Stimulated activated CD8-positive, alpha-beta memory T cell treated with anti-CD3 and anti-CD28 coated beads, Interleukin-15, amount 100 ng/mL, for 48 hours (primary cell): ENCODE results near the gene NFS1.

Source experiments
- DNase-seq, 2 donors: peaks; one replicate each; pipeline ENCODE4 v3.0.0-alpha.2; 2020; ENCODE audit warnings: low read depth in 2 of 2

Gene NFS1

DNA sequence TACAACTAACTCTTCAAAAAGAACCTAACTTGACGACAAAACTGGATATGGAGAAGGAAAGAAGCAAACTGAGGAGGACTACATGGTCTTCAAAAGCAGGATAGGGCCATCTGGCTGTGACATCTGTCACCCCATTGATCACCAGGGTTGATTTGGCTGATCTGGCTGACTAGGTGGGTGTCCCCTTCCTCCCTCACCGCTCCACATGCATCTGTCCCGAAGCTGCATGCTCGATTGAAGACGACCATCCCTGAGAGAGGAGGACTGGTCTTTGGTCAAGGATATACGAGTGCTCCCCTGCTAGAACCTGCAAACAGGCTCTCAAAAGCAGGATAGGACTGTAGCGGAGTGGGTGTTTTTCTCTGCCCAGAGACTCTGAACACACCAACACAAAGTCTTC lies 56.1 kb downstream of the NFS1 start:
- no peak for DNase-seq

DNA sequence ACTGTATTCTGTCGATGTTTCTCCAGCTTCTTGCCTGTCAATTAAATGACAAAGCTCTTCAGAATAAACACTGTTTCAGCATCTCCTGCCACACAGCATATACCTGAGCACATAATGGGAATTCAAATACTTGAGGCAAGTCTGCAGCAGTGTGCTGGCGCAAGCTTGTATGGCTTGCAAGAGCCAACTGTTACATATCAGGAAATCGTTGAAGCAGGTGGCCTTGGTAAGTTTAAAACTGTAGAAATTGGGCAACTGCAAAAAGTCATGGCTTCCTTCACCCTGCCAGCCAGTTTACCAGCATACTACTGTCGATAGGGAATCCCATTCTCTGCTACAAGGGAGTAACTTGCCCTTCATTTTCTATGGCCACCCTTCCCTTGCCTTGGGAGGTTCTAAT lies 57.4 kb downstream of the NFS1 start:
- DNase-seq: no peak

DNA sequence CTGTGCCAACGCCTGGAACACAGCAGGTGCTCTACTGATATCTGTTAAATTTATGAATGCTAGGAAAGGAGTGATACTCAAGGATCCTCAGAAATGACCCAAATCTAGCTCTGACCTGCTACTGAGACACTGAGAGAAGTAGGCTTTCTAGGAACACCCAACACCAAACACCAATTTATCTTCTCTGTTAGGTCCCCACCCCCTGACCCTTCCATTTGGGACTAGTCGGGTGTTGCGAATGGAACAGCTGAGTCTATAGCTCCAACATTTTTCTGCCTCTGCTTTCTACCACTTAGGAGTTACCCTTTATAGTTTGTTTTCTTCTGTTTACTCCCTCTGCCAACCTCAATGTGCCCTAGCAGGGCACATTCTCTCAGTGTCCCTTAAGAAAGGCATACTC lies 58.4 kb downstream of the NFS1 start:
- no peak for DNase-seq

DNA sequence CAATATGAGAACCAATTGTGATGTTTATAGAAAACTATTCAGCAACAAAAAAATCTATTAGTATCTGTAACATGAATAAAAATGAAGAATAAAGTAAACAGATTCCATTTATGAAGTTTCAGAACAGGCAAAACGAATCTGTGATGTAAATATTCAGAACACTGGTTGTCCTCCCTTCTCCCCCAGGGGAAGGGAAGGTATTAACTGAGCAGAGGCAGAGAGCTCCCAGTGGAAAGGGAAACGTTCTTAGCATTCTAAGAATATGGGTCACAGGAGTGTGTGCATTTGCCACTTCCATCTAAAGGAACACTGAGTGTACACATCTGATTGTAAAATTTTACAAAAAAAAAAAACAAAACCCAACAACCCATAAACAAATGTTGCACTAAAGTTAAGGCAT lies 60.4 kb downstream of the NFS1 start:
- DNase-seq: no peak

DNA sequence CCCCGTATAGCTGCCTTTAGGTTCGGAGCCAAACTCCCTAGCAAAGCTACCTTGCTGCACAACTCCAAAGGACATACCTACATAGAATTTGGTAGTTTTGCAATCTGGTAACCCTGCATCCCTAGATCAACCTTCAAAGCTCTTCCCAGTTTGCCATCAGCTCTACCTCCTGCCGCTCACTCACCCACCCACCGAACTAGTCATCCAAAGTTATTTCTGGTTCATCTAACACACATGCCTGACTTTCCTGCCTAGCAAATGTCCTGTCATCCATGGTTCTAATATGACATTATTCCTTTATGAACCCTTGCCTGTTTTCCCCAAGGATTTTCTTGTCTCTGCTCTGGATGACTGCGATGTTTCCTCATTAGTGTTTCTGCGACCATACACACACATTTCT lies 61.9 kb downstream of the NFS1 start:
- DNase-seq: no peak

DNA sequence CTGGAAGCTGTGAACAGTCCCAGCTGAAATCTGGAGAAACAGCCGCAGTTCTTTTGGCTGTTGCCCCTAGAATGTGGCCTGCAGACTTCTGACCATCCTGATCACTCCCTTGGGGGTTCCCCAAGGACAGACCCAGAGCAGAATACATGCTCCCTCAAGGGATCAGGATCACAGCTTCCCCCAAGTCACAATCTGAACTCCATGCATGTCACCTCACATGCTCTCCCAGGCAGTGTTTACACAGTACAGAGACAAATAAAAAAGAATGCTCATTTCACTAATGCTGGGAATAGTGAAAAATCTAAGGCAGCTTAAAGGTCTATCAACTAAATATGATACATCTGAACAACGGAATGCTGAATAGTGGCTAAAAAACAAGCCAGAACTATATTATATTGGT lies 63.1 kb downstream of the NFS1 start:
- DNase-seq: no peak

DNA sequence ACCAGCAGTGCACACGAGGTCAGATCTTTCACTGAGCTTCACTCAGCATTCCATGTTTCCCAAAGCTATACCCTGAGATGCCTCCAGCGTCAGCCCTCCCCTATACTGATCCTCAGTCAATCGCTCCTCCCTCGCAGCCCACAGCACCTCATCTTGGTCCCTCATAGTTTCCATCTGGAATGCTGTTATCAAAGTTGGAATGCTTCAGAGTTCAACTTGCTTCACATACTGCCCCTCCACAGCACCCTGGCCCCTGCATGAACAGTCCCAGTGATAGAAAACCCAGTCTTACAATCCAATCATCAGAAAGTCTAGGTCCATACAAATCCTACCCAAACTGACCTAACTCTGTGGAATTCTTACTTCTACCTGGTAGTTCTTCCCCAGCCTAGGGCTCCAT lies 63.5 kb downstream of the NFS1 start:
- DNase-seq: no peak

DNA sequence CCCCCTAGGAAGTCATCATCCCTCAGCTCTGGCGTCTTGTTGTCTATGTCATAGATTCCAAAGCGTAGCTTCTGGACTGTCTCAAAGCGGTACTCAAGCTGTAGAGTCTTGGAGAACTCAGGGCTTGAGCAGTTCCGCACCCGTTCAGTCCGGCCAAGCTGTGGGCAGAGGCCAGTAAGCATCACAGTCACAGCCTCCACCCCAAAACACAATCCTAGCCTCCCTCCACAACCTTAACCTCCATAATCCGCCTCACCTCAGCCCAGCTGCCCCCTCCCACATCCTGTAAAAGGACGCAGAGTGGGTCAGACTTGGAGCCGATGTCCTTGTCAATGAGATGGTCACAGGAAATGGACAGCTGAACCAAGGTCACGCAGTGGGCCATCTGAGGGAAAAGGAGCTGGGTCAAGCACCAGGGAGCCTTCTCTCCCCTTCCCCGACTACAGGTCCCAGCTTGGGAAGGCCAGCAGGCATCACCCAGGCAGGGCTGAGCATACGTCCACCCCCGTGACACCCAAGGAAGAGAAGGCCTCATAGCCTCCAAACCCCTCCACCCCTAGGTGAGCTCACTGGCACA lies 66.5 kb downstream of the NFS1 start:
- DNase-seq: no peak

DNA sequence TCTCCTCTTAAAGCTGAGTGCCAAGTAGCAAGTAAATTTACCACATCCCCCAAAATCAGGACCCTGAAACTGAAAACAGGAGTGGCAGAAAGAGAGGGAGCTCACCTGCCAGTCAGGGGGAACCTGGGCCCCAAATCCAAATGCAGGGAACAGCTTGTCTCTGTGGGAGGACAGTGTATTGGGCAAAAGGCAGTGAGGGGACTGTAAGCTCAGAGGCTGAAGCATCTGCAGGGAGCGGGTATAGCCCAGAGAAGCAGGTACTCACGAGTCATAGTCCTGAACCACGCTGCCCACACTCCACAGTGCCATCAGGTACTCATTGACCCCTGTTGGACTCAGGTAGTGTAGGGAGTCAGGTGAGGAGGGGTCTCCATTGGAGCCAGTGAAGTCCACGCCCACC lies 68.5 kb downstream of the NFS1 start:
- no peak for DNase-seq

DNA sequence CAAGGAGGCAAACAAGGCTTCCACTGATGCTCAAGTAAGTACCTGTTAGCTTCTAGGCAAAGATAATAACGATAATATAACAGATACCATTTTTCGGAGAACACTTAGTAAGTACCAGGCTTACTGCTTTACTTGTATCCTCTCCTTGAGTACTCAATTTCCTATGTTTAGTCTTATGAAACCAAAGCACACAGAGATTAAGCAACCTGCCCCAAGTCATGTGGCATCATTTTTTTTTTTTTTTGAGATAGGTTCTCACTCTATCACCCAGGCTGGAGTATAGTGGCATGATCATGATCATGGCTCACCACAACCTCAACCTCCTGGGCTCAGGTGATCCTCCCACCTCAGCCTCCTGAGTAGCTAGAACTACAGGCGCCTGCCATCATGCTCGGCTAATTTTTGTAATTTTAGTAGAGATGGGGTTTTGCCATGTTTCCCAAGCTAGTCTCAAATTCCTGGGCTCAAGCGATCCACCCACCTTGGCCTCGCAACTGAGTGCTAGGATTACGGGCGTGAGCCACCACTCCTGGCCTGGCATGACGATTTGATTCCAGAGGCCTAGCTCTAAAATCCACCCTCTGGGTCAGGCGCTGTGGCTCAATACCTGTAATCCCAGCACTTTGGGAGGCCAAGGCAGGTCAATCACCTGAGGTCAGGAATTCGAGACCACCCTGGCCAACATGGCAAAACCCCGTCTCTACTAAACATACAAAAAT lies 69.6 kb downstream of the NFS1 start:
- DNase-seq: no peak

DNA sequence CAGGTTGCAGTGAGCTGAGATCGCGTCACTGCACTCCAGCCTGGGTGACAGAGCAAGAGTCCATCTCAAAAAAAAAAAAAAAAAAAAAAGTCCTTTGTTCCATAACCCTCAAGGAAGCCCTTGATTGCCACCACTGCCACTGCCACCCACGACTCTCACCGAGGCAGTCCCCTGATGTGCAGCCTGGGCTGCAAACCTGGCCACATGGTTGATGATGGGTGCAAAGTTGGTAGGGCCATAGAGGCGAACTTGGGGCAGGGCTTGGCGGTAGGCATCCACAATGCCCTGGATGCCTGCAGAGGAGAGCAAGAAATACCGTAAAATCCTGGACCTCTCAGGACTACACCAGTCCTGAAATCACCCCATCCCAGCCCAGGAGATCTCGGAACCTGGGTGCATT lies 72.0 kb downstream of the NFS1 start:
- DNase-seq: no peak

DNA sequence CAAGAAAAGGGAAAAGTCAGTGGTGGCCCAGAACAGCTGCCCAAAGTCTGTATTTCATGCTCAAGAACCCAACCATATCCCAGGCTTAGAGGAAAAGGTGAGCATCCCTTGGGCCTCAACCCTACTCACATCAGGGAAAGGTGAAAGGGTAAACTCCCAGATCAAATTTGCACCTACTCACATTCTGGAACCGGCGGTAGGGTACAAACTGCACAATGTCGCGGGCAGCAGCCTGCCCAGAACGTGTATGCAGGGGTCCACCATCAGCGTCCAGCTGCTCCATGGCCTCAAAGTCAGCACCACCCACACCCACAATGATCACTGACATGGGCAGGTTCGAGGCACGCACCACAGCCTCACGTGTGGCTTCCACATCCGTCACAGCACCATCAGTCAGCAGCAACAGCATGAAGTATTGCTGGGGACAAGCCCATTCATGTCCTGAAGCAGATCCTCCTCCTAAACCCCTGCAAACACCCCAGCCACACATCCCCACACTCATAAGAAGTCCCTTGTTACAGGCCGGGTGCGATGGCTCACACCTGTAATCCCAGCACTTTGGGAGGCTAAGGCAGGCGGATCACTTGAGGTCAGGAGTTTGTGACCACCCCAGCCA lies 72.7 kb downstream of the NFS1 start:
- no peak for DNase-seq

DNA sequence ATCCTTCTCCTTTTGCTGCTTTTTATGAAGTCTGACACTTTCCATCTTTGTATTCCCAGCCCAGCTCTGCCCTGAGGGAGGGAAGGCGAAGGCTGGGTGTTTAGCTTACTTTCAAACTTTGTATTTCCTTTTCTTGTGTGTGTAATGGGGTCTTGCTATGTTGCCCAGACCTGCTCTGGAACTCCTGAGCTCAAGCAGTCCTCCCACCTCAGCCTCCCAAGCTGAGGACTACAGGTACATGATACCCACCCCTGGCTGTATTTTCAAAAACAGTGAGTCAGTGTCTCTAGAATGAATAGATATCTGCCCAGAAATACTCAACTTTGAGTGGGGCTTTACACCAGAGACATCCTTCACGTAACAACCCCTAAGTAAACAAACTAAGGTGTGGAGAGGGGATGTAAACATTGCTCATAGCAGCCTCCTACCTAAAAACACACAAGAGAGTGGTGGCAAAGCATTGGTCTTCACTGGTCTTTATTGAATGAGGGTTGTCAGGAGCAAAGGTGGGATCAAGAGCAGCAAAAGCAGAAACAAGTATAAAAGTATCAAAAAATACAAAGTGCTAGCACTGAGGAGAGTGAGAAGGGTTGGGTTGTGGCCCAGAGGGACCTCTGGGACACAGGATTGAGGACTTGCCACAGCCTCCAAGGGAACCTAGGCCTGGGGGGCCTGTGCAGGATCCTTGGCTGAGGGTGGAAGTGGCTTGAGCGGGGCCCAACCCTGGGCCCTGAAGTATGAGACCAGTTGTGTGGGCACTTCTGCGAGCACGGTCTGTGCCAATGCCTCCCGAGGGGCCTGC lies 73.4 kb downstream of the NFS1 start:
- no peak for DNase-seq

DNA sequence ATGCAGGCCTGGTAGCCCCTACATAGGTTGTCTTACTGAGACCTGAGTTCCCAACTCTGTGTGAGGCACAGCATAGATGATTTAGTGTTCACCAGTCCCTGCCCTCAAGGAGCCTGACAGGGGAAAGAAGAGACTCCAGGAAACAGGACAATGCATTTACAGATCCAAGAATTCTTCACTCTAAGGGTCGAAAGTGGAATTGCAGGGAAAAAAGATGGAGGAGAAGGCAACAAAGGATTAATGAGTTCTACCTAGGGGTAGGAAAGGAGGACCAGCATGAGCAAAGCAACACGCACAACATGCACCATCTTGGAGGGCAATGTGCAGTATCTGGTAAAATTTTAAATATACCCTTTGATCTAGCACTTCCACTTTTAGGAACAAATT lies 77.6 kb downstream of the NFS1 start:
- no peak for DNase-seq

DNA sequence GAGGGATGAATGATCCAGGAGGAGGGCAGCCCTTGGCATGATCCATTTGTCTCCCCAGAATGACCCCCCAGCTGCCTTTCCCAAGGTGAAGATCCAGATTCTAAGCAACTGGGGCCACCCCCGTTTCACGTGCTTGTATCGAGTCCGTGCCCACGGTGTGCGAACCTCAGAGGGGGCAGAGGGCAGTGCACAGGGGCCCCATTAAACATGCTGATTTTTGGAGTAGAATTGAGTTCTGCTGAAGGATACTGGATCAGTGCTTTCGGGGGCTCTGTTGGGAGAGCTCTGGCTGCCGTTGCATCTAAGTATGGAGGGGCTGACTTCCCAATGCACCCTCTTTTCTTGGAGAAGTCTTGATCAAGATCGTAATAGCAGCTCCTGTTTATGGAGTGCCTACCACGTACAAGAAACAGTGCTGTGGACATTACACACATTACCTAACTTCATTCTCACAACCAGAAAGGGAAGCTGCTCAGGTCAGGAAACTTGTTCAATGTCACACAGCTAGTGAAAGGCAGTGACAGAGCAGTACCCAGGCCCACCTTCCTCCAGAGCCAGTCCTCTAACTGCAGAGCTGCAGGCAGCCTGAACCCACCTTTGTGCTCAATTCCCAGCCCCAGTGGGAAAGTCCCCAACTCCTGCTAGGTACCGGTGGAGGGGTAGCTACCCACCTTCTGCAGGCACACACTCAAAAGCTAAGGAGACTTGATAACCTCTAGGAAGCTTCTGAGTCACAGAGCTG lies 78.2 kb downstream of the NFS1 start:
- DNase-seq: no peak

DNA sequence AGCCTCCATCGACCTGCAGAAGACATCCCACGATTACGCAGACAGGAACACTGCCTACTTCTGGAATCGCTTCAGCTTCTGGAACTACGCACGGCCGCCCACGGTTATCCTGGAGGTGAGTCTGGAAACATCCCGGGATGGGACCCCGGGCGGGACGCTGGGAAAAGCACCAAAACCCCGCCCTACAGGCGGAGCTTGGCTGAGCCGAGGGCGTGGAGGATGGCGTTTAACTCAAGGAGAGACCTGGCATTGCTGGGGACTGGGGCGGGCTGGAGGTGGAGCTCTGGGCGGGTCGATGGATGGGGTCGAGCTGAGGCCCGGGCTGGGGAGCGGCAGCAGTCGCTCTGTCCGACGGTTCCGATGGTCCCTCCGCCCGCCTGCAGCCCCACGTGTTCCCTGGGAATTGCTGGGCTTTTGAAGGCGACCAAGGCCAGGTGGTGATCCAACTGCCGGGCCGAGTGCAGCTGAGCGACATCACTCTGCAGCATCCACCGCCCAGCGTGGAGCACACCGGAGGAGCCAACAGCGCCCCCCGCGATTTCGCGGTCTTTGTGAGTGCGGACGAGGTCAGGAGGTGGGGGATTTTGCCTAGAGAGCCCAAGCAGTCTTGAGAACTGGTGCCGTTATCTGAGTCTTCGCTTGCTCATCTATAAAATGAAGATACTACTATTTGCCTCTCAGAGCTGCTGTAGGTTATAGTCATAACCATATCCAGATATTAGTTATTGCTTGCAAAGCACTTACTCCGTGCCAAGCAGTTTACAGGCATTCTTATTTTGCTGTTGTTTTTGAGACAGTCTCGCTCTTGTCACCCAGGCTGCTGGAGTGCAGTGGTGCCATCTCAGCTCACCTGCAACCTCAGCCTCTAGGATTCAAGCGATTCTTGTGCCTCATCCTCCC lies 79.7 kb downstream of the NFS1 start:
- peak; percentile 71 to 83 for DNase-seq

DNA sequence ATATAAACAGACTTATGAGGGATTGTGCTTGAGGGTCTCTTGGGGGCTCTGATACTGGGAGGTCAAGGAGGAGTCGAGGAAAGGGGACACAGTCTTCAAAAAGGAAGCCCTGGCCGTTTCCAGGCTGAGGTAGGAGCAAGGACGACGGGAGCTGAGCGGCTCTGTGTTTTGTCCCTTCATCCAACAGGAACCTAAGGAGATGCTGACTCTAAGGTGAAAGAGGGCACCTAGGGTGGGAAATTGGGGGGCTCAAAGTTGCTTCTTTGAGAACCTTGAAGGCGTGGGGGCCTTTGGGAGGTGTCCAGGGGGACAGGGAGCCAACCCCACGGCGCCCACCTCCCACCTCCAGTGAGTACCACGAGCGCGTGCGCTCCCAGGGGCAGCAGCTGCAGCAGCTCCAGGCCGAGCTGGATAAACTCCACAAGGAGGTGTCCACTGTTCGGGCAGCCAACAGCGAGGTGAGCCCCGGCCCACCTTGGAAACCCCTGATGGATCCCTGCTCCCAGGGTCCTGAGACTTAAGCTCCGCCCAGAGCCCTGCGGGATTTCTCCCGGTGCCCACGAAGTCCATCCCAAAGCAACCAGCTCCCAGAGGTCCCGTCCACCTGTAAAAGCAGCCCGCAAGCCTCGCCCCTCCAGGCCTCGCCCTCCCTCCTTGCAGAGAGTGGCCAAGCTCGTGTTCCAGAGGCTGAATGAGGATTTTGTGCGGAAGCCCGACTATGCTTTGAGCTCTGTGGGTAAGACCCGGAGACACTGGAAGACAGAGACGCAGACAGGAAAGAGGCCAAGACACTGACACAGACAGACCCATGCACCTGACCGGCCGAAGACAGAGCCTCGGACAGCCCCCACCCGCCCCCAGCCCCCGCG lies 80.7 kb downstream of the NFS1 start:
- DNase-seq: no peak
